Endometrium (tissue), 2 donors: ENCODE measurements around the gene PDIA2.
"Not testable (repeated sequence)": the region's sequence is repeated elsewhere in the genome, so short reads cannot be mapped to it uniquely, and the experiment has no call there.

Source experiments
- FAIRE-seq: peaks from 2 replicates; lab custom pipeline; 2012; peaks lifted over from hg19 to GRCh38; lab: Jason Lieb, UNC
- donor health status: control.
- donor health status: control.

Gene PDIA2

GRCh38 chr16:331181-331814 is 48.3 kb downstream of the PDIA2 start:
- peak; percentile 46 for FAIRE-seq

- no peak for FAIRE-seq
Observed at GRCh38 chr16:333406-334094, 50.6 kb downstream of the PDIA2 start.

- not testable (repeated sequence) for FAIRE-seq
Observed at GRCh38 chr16:334164-334832, 51.3 kb downstream of the PDIA2 start.

GRCh38 chr16:334861-335632 is 52.1 kb downstream of the PDIA2 start:
- FAIRE-seq = not testable (repeated sequence)

GRCh38 chr16:336269-336668 is 53.3 kb downstream of the PDIA2 start:
- FAIRE-seq = no peak
